ENCODE results near the gene FMNL1.
"Not testable (repeated sequence)": the region's sequence is repeated elsewhere in the genome, so short reads cannot be mapped to it uniquely, and the experiment has no call there.

Gene FMNL1

GRCh38 chr17:45221081-45222013 is at the start of gene FMNL1:
Gene FMNL1, plus strand, starts transcription at chr17:45221885. Its CDS starts 240 bp downstream, at chr17:45222125.
- DNase-seq (ENCODE audit: extremely low read depth in 1 of 2, low read depth in 1 of 2): peak in 1 of 2 donors; percentile 51

GRCh38 chr17:45172232-45172540 is 49.5 kb upstream of the FMNL1 start:
- DNase-seq (ENCODE audit: extremely low read depth in 1 of 2, low read depth in 1 of 2): no peak

GRCh38 chr17:45172541-45173286 is 49.0 kb upstream of the FMNL1 start:
- peak; percentile 15 to 56 for DNase-seq (ENCODE audit: extremely low read depth in 1 of 2, low read depth in 1 of 2)

DNA sequence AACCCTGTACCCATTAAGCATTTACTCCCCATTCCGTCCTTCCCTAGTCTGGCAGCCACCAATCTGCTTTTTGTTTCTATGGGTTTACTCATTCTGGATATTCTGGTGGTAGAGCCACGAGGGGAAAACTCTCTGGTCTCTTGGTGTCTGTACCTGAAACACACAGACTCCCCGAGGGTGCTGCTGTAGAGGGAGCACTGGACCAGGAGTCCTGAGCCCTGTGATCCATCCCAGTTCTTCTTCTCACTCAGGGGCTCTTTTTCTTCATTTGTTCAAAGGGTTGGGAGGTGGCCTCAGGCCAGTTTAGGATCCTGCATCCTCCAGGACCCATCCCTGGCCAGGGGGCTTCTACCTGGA is 45.9 kb upstream of the FMNL1 start:
- no peak for DNase-seq (ENCODE audit: extremely low read depth in 1 of 2, low read depth in 1 of 2)

GRCh38 chr17:45177563-45177962 is 44.1 kb upstream of the FMNL1 start:
- no peak for DNase-seq (ENCODE audit: extremely low read depth in 1 of 2, low read depth in 1 of 2)

GRCh38 chr17:45184144-45184543 is 37.5 kb upstream of the FMNL1 start:
- no peak for DNase-seq (ENCODE audit: extremely low read depth in 1 of 2, low read depth in 1 of 2)

DNA sequence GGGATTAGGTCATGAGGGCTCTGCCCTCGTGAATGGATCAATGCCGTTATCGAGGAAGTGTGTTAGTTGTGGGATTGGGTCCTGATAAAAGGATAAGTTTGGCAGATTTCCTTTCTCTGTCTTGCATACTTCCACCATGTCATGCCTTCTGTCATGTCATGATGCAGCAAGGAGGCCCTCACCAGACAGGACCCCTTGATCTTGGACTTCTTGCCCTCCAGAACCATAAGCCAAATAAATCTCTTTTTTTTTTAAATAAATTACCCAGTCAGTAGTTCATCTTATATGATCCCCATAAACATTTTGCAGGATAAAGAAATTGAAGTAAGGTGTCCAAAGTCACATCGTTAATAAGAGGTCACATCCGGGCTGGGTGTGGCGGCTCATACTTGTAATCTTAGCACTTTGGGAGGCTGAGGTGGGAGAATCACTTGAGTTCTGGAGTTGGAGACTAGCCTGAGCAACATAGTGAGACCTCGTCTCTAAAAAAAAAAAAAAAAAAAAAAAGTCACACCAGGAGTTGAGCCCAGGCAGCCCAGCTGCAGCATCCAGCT is 34.8 kb upstream of the FMNL1 start:
- DNase-seq (ENCODE audit: extremely low read depth in 1 of 2, low read depth in 1 of 2): no peak

- no peak for DNase-seq (ENCODE audit: extremely low read depth in 1 of 2, low read depth in 1 of 2)
These were observed 32.7 kb upstream of the FMNL1 start for GRCh38 chr17:45189009-45189408.

GRCh38 chr17:45190503-45191255 is 31.0 kb upstream of the FMNL1 start:
- DNase-seq (ENCODE audit: extremely low read depth in 1 of 2, low read depth in 1 of 2): no peak

GRCh38 chr17:45195424-45195823 is 26.3 kb upstream of the FMNL1 start:
- DNase-seq (ENCODE audit: extremely low read depth in 1 of 2, low read depth in 1 of 2): no peak

GRCh38 chr17:45197108-45197507 is 24.6 kb upstream of the FMNL1 start:
- no peak for DNase-seq (ENCODE audit: extremely low read depth in 1 of 2, low read depth in 1 of 2)

GRCh38 chr17:45197555-45198334 is 23.9 kb upstream of the FMNL1 start:
- DNase-seq (ENCODE audit: extremely low read depth in 1 of 2, low read depth in 1 of 2): peak; percentile 71 to 84

- no peak for DNase-seq (ENCODE audit: extremely low read depth in 1 of 2, low read depth in 1 of 2)
These were observed 21.0 kb upstream of the FMNL1 start for GRCh38 chr17:45200701-45201100.

GRCh38 chr17:45201457-45201856 is 20.2 kb upstream of the FMNL1 start:
- DNase-seq (ENCODE audit: extremely low read depth in 1 of 2, low read depth in 1 of 2): no peak

- not testable (repeated sequence) for DNase-seq (ENCODE audit: extremely low read depth in 1 of 2, low read depth in 1 of 2)
These were observed 19.8 kb upstream of the FMNL1 start for GRCh38 chr17:45201880-45202279.

DNA sequence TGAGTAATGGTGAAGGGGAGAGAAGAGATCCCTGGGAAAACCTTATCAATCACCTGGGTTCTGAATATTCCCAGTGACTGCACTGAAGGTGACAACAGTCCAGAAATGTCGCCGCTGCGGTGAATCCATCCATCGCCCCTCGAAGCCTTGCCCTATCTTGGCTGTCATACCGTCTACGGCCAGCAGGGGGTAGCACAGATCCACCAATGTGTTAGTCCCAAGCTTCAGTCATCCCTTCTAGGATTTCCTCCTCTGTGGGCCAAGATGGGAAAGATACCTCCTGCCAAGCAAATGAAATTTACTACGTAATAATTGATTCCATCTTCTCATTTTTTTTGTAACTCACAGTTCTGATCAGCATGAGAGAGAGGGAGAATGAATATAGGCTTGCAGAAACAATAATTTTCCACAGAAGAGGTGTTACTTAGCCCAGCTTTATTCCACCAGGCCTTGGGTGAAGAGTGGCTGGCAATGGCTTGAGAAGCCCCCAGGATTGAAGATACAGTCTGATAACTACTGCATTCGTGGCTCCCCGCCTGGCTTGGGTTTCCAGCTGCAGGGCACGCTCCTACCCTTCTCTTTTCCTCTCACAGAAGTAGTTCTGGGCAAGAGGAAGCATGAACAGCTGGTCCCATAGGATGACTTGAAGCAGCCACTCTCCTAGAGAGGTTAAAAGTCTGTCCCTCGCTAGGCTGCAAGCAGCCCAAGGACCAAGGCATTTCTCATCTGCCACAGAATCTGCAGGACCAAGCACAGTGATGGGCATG is 2.6 kb upstream of the FMNL1 start:
- DNase-seq (ENCODE audit: extremely low read depth in 1 of 2, low read depth in 1 of 2): peak in 1 of 2 donors; percentile 76

DNA sequence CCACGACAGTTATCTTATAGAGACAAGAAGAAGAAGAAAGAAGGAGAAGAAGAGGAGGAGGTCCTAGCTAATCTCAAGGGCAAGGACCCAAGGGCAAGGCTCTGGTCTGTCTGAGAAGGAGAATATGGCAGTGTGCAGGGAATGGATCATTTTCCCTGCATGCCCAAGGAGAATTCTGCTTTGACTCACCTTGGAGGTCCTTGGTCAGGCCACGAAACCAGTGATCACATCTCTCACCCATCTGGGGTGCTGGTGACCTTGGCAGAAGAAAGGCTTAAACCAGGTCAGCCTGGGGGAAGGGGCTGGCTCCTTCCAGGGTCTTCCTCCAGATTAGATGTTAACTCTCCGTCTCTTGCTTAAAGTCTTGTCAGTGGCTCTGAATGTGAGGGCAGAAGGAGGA is 1.6 kb upstream of the FMNL1 start:
- no peak for DNase-seq (ENCODE audit: extremely low read depth in 1 of 2, low read depth in 1 of 2)

- DNase-seq (ENCODE audit: extremely low read depth in 1 of 2, low read depth in 1 of 2): no peak
These were observed 266 bp downstream of the FMNL1 start for GRCh38 chr17:45222014-45222288.

- DNase-seq (ENCODE audit: extremely low read depth in 1 of 2, low read depth in 1 of 2): peak in 1 of 2 donors; percentile 63
These were observed 757 bp downstream of the FMNL1 start for GRCh38 chr17:45222289-45222995.
